Effector CD4-positive, alpha-beta T cell (primary cell): ENCODE measurements around the gene SLX9.

Source experiments
- DNase-seq: peaks from one replicate; pipeline ENCODE4 v3.0.0-alpha.2; 2020

The SLX9 gene

GRCh38 chr21:44991538-44992483, 52.0 kb downstream of the SLX9 start:
- DNase-seq: no peak

DNA sequence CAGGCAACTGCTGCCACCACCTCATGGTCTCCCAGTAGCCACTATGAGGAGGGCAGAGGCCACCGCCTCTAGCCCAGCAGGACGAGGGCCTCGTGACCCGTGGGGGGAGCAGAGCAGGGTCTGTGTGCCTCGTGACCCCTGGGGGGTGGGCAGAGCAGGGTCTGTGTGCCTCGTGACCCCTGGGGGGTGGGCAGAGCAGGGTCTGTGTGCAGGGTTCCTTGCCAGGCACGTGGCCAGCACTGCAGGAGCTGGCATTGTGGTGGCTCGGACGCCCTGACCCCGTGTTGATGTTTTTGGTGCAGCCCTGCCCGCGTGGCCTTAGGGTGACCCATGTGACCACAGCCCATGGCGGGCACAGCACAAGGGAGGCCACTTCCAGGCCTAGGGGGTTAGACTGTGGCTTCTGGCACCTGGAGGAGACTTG, 52.8 kb downstream of the SLX9 start:
- no peak for DNase-seq

GRCh38 chr21:44993321-44994046, 53.7 kb downstream of the SLX9 start:
- DNase-seq: no peak

DNA sequence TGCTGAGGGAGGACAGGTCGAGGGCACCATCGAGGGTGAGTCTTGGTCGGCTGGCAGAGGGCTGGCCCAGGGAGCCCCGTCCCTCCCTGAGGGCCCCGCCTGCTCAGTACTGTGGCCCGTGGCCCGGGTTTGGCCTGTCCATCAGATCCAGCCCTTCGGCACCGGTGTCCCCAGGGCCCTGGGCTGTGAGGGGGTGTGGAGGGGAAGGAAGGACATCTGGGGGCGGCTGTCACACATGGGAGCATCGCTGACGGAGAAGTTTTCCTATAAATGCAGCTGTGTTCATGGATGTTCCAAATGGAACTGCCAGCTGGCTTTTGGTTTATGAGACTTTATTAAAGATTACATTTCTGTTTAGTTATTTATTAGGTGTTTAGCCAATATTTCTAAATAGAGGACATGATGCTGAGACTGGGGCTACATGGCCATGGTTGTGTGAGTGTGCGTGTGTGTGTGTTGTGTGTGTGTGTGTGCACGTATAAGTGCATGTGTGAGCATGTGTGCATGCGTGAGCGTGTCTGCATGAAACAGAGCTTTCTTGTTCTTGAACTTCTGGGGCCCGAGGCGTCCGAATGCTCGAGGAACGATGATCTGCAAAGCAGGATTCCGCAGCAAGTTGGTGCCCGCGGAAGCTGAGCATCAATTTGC, 54.3 kb downstream of the SLX9 start:
- no peak for DNase-seq

DNA sequence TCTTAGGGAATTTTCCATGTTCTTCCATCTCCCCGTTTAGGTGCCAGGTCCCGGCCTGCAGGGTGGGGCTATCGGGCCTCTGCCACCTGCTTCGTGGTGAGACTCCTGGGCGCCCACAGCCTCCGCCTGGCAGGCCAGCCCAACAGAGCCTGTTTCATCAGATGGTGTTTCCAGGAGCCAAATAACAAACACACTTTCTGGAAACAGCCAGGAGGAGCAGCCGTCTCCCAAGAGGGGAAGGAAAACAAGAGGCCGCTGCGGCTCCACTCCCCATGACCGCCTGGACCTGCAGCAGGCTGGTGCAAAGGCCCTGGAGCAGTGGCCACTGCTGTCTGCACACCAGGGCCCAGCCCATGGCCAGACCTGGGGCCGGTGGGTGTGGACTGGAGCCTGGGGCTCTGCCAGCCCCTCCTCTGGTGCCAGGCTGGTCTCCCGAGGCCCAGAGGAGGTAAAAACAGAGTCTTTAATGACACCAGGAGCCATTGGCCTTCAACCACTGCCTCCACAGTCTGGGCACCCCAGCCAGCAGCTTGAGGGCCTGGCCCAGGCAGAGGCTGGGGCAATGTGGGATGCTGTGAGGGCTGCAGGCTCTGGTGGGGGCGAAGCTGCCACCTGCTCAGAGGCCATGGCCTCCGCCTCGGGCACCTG, 55.0 kb downstream of the SLX9 start:
- no peak for DNase-seq

DNA sequence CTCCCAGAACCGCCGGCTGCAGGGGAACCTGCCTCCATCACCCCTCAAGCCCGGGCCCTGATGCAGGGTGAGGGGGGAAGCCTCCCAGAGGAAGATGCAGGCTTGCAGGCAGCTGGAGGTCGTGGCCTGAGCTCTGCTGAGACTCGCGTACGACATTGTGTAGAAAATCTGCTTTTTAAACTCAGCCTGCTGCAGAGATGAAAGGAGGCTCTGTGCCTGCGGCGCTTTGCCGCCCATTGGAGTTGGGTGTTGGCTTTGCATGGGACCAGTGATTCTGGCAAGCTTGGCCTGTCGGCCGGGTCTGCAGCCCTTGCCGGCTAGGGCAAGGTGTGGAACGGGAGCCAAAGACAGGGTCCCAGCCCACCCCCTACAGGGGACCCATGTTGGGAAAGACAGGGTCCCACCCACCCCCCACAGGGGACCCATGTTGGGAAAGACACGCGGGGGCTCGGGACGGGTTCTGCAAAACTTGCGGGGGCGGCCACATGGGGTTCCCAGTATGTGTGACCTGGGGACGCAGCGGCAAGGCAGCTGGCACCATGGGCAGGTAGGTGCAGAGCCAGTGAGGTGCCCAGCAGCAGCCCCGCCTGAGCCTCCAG, 55.6 kb downstream of the SLX9 start:
- no peak for DNase-seq

- no peak for DNase-seq
Observed at GRCh38 chr21:44996096-44996495, 56.3 kb downstream of the SLX9 start.

DNA sequence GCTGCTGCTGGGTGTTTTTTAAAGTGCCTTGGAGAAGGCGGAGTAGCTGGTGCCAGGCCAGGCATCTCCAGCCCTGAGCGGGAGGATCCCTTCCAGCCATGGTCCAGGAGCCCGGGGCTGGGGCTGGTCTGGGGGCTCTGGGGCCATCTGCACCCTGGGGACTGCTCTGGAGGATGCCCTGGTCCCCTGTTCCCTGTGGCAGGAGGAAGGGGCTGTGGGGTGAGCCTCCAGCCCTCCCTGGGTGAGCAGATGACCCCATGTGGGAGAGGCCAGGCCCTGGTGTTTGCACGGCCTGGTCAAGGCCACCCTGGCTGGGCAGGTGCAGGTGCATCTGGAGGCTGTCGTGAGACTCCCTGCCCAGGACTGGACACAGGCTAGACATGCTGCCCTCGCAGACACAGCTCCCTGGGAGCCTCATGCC, 56.7 kb downstream of the SLX9 start:
- no peak for DNase-seq

DNA sequence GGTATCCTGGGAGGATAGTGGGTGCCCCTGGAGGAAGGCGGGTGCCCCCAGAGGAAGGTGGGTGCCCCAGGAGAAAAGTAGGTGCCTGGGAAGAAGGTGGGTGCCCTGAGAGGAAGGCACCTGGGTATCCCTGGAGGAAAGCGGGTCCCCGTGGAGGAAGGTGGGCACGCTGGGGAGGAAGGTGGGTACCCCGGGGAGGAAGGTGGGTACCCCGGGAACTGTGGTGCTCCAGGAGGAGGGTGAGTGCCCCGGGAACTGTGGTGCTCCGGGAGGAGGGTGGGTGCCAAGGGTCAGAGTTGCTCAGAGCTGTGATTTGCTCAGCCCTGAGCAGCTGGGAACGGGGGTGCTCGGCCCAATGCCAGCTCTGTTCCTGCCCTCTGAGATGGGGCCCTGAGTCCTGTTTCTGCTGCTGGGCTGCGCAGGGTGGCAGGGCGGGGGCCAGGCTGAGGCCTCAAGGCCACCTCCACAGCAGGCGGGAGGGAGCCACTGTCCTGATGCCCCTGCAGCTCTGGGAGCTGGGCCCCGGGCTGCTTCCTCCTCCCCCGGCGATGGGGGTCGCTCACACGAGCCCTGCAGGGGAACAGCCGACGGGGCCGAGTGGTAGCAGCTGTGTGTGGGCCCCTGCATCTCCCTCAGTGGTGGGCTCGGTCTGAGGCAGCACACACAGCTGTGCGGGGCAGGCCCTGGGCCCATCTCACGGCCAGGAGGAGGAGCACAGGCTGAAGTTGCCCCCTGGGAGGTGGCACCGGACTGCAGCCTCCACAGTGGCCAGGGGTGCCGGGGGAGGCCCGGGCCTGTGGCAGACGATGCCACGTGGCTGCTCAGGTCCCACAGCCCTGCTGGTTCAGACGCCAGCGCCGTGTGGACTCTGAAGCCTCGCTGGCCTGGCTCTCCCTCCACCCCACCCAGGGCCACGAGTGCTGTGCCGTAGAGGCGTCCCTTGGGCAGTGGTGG, 57.4 kb downstream of the SLX9 start:
- DNase-seq: no peak

DNA sequence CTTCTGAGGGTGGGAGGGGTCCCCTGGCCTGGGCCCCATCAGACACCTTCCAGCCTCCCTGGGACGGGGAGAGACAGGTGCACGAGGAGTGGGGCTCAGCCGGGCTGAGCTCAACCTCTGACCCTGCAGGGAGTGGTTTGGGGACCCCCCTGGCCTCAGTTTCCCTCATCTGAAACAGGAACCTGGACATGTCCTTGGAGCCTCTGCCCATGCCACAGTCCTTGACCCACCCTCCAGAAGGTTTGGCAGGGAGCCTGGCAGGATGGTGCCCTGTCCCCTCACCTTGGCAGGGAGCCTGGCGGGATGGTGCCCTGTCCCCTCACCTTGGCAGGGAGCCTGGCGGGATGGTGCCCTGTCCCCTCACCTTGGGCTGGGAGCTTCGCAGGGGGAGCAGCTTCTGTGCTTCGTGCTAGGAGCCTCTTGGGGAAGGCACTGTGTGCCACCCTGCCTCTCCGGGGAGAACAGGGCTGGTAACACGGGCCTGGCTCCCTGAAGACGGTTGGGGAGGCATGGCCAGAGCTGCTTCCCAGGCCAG, 58.3 kb downstream of the SLX9 start:
- no peak for DNase-seq

DNA sequence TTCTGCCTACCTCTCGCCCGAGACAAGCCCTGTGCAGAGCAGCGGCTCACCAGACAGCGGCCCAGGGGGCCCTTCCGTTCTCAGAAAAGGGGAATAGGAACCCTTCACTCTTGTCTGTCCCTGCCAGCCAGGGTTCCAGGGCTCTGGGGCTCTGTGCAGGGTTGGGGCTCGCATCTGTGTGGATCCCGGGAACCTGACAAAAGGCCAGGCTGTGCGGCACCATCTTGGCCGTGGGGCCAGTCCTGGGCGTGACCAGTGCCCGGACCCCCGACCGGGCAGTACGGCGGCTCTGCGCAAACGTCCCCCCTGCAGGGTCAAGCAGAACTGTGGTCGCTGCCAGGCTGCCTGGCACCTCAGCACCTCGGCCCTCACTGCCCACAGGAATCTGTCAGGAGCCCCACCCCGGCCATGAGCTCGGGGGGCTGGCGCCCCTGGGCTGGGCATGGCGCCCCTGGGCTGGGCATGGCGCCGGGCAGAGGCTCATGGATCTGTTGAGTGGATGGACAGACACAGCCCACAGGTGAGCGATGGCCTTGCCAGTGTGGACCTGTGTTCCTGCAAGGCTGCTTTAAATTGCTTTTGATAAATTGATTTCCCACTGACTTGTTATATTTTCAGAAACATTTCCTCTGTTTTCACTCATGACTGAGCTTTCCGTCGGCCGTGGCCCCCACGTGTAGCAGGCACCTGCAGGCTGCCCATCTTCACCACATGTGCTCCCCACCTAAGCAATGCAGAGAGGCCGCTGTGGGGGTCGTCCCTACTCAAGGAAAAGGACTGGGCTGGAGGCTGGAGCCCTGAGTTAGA, 59.0 kb downstream of the SLX9 start:
- no peak for DNase-seq

DNA sequence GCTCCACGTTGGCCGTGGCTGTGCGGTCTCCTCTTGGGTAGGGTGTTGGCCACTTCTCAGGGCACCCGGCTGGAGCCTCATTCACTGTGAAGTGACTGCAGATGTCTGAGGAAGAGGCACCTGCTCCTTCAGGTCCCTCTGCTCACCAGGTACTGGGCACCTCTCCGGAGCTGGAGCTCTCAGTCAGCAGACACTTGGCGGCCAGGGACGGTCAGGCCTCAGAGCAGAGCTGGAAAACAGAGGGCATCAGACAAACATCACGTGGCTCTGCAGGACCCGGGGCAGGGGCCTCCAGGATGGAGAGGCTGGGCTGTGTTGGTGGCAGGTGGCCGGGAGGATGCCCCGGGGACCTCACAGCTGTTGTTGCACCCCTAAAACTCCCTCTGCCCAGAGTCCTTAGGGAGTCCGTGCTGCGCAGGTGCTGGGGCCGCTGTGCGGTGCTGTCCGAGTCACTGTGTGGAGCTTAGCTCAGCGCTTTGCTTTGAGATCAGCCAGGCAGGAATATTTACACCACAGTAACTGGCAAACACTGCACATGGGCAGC, 59.7 kb downstream of the SLX9 start:
- DNase-seq: no peak

GRCh38 chr21:44999972-45000636, 60.3 kb downstream of the SLX9 start:
- DNase-seq: no peak

- no peak for DNase-seq
Observed at GRCh38 chr21:45000637-45001133, 60.9 kb downstream of the SLX9 start.

DNA sequence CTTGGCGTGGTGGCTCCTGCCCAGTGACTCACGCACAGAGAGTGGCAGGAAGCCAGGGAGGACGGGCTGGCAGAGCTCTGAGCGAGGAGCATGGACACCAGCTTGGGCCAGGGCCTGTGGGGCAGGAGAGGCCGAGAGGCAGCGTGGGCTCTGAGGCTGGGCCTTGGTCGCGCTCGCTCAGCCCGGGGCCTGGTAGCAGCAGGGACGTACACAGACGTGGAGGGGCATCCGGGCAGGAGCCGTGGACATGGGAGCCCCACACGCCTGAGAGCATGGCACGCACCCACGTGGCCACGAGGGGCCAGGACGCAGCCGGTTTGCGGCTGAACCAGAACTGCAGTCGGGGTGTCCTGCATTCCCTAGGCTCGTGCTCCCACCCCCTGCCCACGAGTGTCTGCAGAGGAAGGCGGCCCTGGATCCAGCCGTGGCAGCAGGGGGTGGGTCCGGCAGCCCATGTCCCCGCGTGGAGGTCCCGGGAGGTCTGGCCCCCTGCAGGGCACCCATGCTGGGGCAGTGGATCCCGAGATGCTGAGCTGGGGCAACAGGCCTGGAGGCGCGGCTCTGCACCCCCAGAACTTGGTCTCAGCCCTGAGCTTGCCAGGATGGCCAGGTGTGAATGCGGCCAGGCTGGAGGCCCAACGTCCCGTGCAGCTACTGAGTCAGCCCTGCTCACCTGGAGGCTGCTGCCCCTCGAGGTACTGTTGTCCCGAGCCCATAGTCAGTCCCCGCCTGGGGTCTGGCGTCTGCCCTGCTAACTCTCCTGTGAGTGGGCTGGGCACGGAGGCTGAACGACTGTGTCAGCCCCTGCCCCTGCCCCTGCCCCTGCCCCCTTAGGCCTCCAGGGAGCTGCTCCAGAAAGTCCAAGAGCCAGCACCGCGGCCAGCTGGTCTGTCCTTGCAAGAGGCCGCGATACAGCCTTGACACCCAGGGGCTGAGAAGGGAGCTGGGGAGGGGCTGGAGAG, 61.6 kb downstream of the SLX9 start:
- DNase-seq: no peak

DNA sequence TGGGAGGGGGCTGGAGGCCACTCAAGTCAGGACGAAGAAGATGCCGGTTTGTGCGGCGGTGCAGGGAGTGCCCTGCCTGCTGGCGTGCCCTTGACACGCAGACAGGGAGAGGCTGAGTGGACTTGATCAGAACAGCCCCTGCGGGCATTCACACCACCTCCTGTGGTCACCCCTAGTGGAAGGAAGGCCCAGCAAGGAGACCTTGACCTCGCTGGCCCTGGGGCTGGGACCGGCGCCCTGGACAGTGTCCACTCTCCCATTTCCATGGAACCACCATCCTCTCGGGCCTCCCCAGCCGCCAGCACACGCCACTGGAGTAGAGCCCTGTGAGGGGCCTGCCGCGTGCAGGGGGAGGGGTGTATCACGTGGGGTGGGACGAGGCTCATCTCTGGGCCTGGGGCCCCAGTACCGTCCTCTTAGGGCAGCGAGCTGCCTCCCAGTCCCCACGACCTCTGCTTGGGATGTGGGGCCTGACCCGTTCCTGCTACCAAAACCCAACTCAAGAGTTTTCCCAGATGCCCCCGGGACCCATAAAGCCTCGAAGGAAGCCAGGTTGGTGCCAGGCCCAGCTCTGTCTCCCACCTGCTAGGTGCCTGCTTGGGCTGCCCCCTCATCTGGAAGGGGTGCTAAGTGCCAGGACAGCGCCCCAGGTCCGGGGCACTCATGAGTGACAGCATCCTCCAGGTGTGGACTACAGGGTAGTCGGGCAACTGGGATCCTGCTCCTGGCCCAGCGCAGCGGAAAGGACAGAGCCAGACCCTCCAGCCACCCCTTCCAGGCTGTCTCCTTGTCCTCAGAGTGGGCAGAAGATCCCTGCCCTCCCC, 62.8 kb downstream of the SLX9 start:
- DNase-seq: no peak
